Measurements from ENCODE around the gene MED13L.

- no peak for TF ChIP-seq CTCF (IDR thresholded peaks at IDR 0.05)
- no peak for TF ChIP-seq POLR2A (IDR thresholded peaks at IDR 0.05)
Observed at GRCh38 chr12:116152268-116152667, 125.2 kb downstream of the MED13L start.
